Activated CD4-positive, alpha-beta T cell treated with anti-CD3 and anti-CD28 coated beads, Interleukin-2, amount 10 ng/mL, durations not matched to agents 24 days and 14 days (primary cell): ENCODE measurements around the gene DOLK. TPM values are rescaled to one million over a fixed set of nuclear protein-coding genes. Genes with fewer than 3 reads are reported as not detected.

Experiments
- DNase-seq: peaks from one replicate; pipeline ENCODE4 v3.0.0; 2022
- H3K27ac Mint-ChIP-seq: one replicate; pipeline ENCODE4 v1.8.0; 2022; ENCODE audit warnings: mild to moderate bottlenecking, mixed read lengths
- H3K27me3 Mint-ChIP-seq: one replicate; pipeline ENCODE4 v1.8.0; 2022; ENCODE audit warnings: mixed read lengths
- H3K36me3 Mint-ChIP-seq: one replicate; pipeline ENCODE4 v1.8.0; 2022; ENCODE audit warnings: low read depth, mild to moderate bottlenecking, mixed read lengths
- H3K4me1 Mint-ChIP-seq: one replicate; pipeline ENCODE4 v1.8.0; 2021; ENCODE audit warnings: mixed read lengths
- H3K4me3 Mint-ChIP-seq: one replicate; pipeline ENCODE4 v1.8.0; 2022; ENCODE audit warnings: mild to moderate bottlenecking, moderate library complexity, mixed read lengths
- H3K9me3 Mint-ChIP-seq: one replicate; pipeline ENCODE4 v1.8.0; 2021; ENCODE audit warnings: mixed read lengths
- intact Hi-C: fragments of 100-400 bp; cut with micrococcal nuclease; formaldehyde crosslinking; loops from one replicate; pipeline ENCODE4 v1.15.1; 2023
- total RNA-seq: library from RNA; stranded (reverse); gene quantifications from 2 replicates; pipeline ENCODE4 v1.2.3, GENCODE V29; 2022

DOLK gene
- total RNA-seq, 1 donor from 2014 or later = 15.2 TPM

GRCh38 chr9:128920381-128921058 is 26.9 kb downstream of the DOLK start, which contains the start of gene PHYHD1:
PHYHD1 (plus strand) TSS chr9:128920982; CDS start chr9:128922324, 1,342 bp downstream.
- no peaks in the 10 kb centered on the region for H3K9me3 Mint-ChIP-seq
- H3K27me3 Mint-ChIP-seq = no peaks in the 10 kb centered on the region
- intact Hi-C loops = no loop called here
- no peak within 1 kb of the TSS for H3K27ac Mint-ChIP-seq
- no peak for DNase-seq
- H3K4me1 Mint-ChIP-seq = no peaks in the 10 kb centered on the region
- no peak within 1 kb of the TSS for H3K4me3 Mint-ChIP-seq
- peaks cover 20% of the 10 kb centered on the region for H3K36me3 Mint-ChIP-seq

GRCh38 chr9:128919402-128920089 is 27.9 kb downstream of the DOLK start:
- peaks cover 2% of the 10 kb centered on the region for H3K4me1 Mint-ChIP-seq
- no peak overlapping the region for H3K4me3 Mint-ChIP-seq
- intact Hi-C loops = no loop called here
- peaks cover 21% of the 10 kb centered on the region for H3K36me3 Mint-ChIP-seq
- H3K27ac Mint-ChIP-seq = peak overlapping the region; percentile 58
- no peaks in the 10 kb centered on the region for H3K27me3 Mint-ChIP-seq
- no peaks in the 10 kb centered on the region for H3K9me3 Mint-ChIP-seq
- no peak for DNase-seq

GRCh38 chr9:128918921-128919320 is 28.5 kb downstream of the DOLK start:
- no peak overlapping the region for H3K4me3 Mint-ChIP-seq
- peaks cover 21% of the 10 kb centered on the region for H3K36me3 Mint-ChIP-seq
- peaks cover 6% of the 10 kb centered on the region for H3K4me1 Mint-ChIP-seq
- H3K27me3 Mint-ChIP-seq = no peaks in the 10 kb centered on the region
- intact Hi-C loops = no loop called here
- no peak for DNase-seq
- peak overlapping the region; percentile 58 for H3K27ac Mint-ChIP-seq
- no peaks in the 10 kb centered on the region for H3K9me3 Mint-ChIP-seq

- Mint-ChIP-seq H3K4me1 (peaks cover 21% of the 10 kb centered on the region), H3K27ac (peak overlapping the region; percentile 59), H3K36me3 (peaks cover 33% of the 10 kb centered on the region), H3K27me3 (no peaks in the 10 kb centered on the region), H3K4me3 (no peak overlapping the region), H3K9me3 (no peaks in the 10 kb centered on the region)
- intact Hi-C loops = no loop called here
- DNase-seq = no peak
Observed at GRCh38 chr9:128917151-128917849, 30.1 kb downstream of the DOLK start.

GRCh38 chr9:128916745-128917144 is 30.7 kb downstream of the DOLK start:
- peaks cover 35% of the 10 kb centered on the region for H3K36me3 Mint-ChIP-seq
- DNase-seq = no peak
- no peak overlapping the region for H3K4me3 Mint-ChIP-seq
- H3K27me3 Mint-ChIP-seq = no peaks in the 10 kb centered on the region
- H3K27ac Mint-ChIP-seq = peak overlapping the region; percentile 43
- intact Hi-C loops = no loop called here
- peaks cover 27% of the 10 kb centered on the region for H3K4me1 Mint-ChIP-seq
- H3K9me3 Mint-ChIP-seq = no peaks in the 10 kb centered on the region

GRCh38 chr9:128916204-128916603 is 31.2 kb downstream of the DOLK start:
- H3K27me3 Mint-ChIP-seq = no peaks in the 10 kb centered on the region
- peaks cover 30% of the 10 kb centered on the region for H3K4me1 Mint-ChIP-seq
- H3K36me3 Mint-ChIP-seq = peaks cover 35% of the 10 kb centered on the region
- intact Hi-C loops = no loop called here
- DNase-seq = no peak
- no peak overlapping the region for H3K4me3 Mint-ChIP-seq
- H3K27ac Mint-ChIP-seq = no peak overlapping the region
- no peaks in the 10 kb centered on the region for H3K9me3 Mint-ChIP-seq

GRCh38 chr9:128913995-128914772 is 33.2 kb downstream of the DOLK start:
- H3K9me3 Mint-ChIP-seq = no peaks in the 10 kb centered on the region
- peaks cover 41% of the 10 kb centered on the region for H3K36me3 Mint-ChIP-seq
- peaks cover 38% of the 10 kb centered on the region for H3K4me1 Mint-ChIP-seq
- DNase-seq = no peak
- no peaks in the 10 kb centered on the region for H3K27me3 Mint-ChIP-seq
- peak overlapping the region; percentile 74 for H3K27ac Mint-ChIP-seq
- H3K4me3 Mint-ChIP-seq = no peak overlapping the region
- intact Hi-C loops = no loop called here

- Mint-ChIP-seq H3K4me3 (peak overlapping the region; percentile 74), H3K27me3 (no peaks in the 10 kb centered on the region)
Observed at GRCh38 chr9:128913048-128913900, 34.1 kb downstream of the DOLK start.

GRCh38 chr9:128912270-128912853 is 35.0 kb downstream of the DOLK start:
- peaks cover 44% of the 10 kb centered on the region for H3K4me1 Mint-ChIP-seq

More at GRCh38 chr9:128913048-128913900, 34.1 kb downstream of the DOLK start:
- Mint-ChIP-seq H3K36me3 (peaks cover 49% of the 10 kb centered on the region), H3K9me3 (no peaks in the 10 kb centered on the region), H3K4me1 (peaks cover 42% of the 10 kb centered on the region), H3K27ac (peak overlapping the region; percentile 94)
- intact Hi-C loops = no loop called here
- no peak for DNase-seq

GRCh38 chr9:128911529-128912035 is 35.8 kb downstream of the DOLK start:
- DNase-seq = no peak
- intact Hi-C loops = loop anchor here (1.0 kb wide), 1 partner anchor 9 kb away; no protein-coding TSS in a partner anchor
- H3K36me3 Mint-ChIP-seq = peaks cover 49% of the 10 kb centered on the region
- H3K4me3 Mint-ChIP-seq = peak overlapping the region; percentile 74
- H3K27me3 Mint-ChIP-seq = no peaks in the 10 kb centered on the region
- H3K9me3 Mint-ChIP-seq = no peaks in the 10 kb centered on the region
- H3K27ac Mint-ChIP-seq = peak overlapping the region; percentile 94
- peaks cover 46% of the 10 kb centered on the region for H3K4me1 Mint-ChIP-seq

More at GRCh38 chr9:128912270-128912853, 35.0 kb downstream of the DOLK start:
- Mint-ChIP-seq H3K27me3 (no peaks in the 10 kb centered on the region), H3K27ac (peak overlapping the region; percentile 94), H3K9me3 (no peaks in the 10 kb centered on the region), H3K36me3 (peaks cover 48% of the 10 kb centered on the region), H3K4me3 (peak overlapping the region; percentile 74)
- no peak for DNase-seq
- intact Hi-C loops = loop anchor here (1.0 kb wide), 1 partner anchor 10 kb away; no protein-coding TSS in a partner anchor

GRCh38 chr9:128910906-128911305 is 36.5 kb downstream of the DOLK start:
- no peaks in the 10 kb centered on the region for H3K9me3 Mint-ChIP-seq
- intact Hi-C loops = no loop called here
- H3K36me3 Mint-ChIP-seq = peaks cover 47% of the 10 kb centered on the region
- peak overlapping the region; percentile 80 for H3K27ac Mint-ChIP-seq
- no peak overlapping the region for H3K4me3 Mint-ChIP-seq
- H3K27me3 Mint-ChIP-seq = no peaks in the 10 kb centered on the region
- no peak for DNase-seq
- peaks cover 48% of the 10 kb centered on the region for H3K4me1 Mint-ChIP-seq

- H3K27ac Mint-ChIP-seq = no peak overlapping the region
- DNase-seq = no peak
- peaks cover 53% of the 10 kb centered on the region for H3K4me1 Mint-ChIP-seq
- no peak overlapping the region for H3K4me3 Mint-ChIP-seq
- no peaks in the 10 kb centered on the region for H3K9me3 Mint-ChIP-seq
- intact Hi-C loops = no loop called here
- no peaks in the 10 kb centered on the region for H3K27me3 Mint-ChIP-seq
- H3K36me3 Mint-ChIP-seq = peaks cover 46% of the 10 kb centered on the region
Observed at GRCh38 chr9:128909859-128910258, 37.5 kb downstream of the DOLK start.
